Mucosa of descending colon (tissue), 3 donors: ENCODE results near the gene AGK. TPM values are rescaled to one million over a fixed set of nuclear protein-coding genes. Genes with fewer than 3 reads are reported as not detected.

ENCODE experiments used
- ATAC-seq: fragments of 200-7000 bp; cut with Tn5 transposase; one replicate; pipeline ENCODE4 v1.9.1; 2020; ENCODE audit warnings: mild to moderate bottlenecking, moderate library complexity
- DNase-seq, 3 donors: peaks; one replicate each; pipeline ENCODE4 v3.0.0-alpha.2; 2020
- H3K36me3 ChIP-seq: fragments of 200-600 bp; one replicate; pipeline ENCODE4 v1.8.0; 2021; ENCODE audit warnings: low read depth, mild to moderate bottlenecking
- H3K4me1 ChIP-seq: fragments of 200-600 bp; one replicate; pipeline ENCODE4 v1.8.0; 2021; ENCODE audit warnings: low read depth, mild to moderate bottlenecking
- H3K4me3 ChIP-seq: fragments of 200-600 bp; one replicate; pipeline ENCODE4 v1.8.0; 2021; ENCODE audit warnings: mild to moderate bottlenecking
- H3K9me3 ChIP-seq: fragments of 200-600 bp; one replicate; pipeline ENCODE4 v1.8.0; 2021; ENCODE audit warnings: mild to moderate bottlenecking
- CTCF ChIP-seq: fragments of 200-600 bp; IDR thresholded peaks from one replicate; pipeline ENCODE4 v1.8.0; 2022; ENCODE audit warnings: antibody characterized with exemption, mild to moderate bottlenecking
- intact Hi-C, 2 donors: fragments of 100-400 bp; cut with DNase I in 1 of 2; cut with micrococcal nuclease in 1 of 2; formaldehyde crosslinking; loops; one replicate each; pipeline versions ENCODE4 v1.11.0 to v1.11.1; 2022; cut with DNase I, micrococcal nuclease
- total RNA-seq, 3 donors: library from RNA; stranded (reverse); fragmentation: NEBNext Ultra II Directional in 2 of 3; extraction: Animal tissue kit (Norgen Biotek cat#: 25700) in 2 of 3; gene quantifications; one replicate each; pipeline versions ENCODE4 v1.2.1 to v1.2.4, GENCODE V29; 2021 to 2023
- donor health status: DM: no; HTN: no; CAD: no; lungs with moderate emphysema.
- donor health status: DM: no; HTN: no; CAD: no.
- donor health status: DM: no; HTN: yes; CAD: no.

AGK gene
- total RNA-seq, 3 donors from 2014 or later: 16.7 to 20.7 (median 17.6) TPM

- Histone ChIP-seq H3K4me3 (no peak overlapping the region), H3K36me3 (no peaks in the 10 kb centered on the region)
These were observed 124.4 kb downstream of the AGK start for GRCh38 chr7:141675436-141676215.

GRCh38 chr7:141676618-141677017, 125.4 kb downstream of the AGK start:
- TF ChIP-seq CTCF: no peak
- Histone ChIP-seq H3K9me3 (no peaks in the 10 kb centered on the region), H3K4me1 (no peaks in the 10 kb centered on the region), H3K4me3 (no peak overlapping the region), H3K36me3 (no peaks in the 10 kb centered on the region)
- ATAC-seq (no peak), DNase-seq (no peak)
- intact Hi-C loops: no loop called here

More at GRCh38 chr7:141675436-141676215, 124.4 kb downstream of the AGK start:
- ATAC-seq (no peak), DNase-seq (no peak)
- TF ChIP-seq CTCF: no peak
- Histone ChIP-seq H3K4me1 (no peaks in the 10 kb centered on the region), H3K9me3 (no peaks in the 10 kb centered on the region)
- intact Hi-C loops: no loop called here

GRCh38 chr7:141679014-141679413, 127.8 kb downstream of the AGK start:
- H3K9me3 ChIP-seq: no peaks in the 10 kb centered on the region
- DNase-seq (no peak), ATAC-seq (no peak)
- no peaks in the 10 kb centered on the region for H3K4me1 ChIP-seq
- TF ChIP-seq CTCF: no peak
- no peaks in the 10 kb centered on the region for H3K36me3 ChIP-seq
- intact Hi-C loops: no loop called here
- H3K4me3 ChIP-seq: no peak overlapping the region

- Histone ChIP-seq H3K4me3 (no peak overlapping the region), H3K9me3 (no peaks in the 10 kb centered on the region), H3K4me1 (no peaks in the 10 kb centered on the region), H3K36me3 (no peaks in the 10 kb centered on the region)
- intact Hi-C loops: no loop called here
- no peak for DNase-seq
- no peak for TF ChIP-seq CTCF
- no peak for ATAC-seq
These were observed 134.2 kb downstream of the AGK start for GRCh38 chr7:141685285-141686023.

- intact Hi-C loops: no loop called here
- ATAC-seq (no peak), DNase-seq (no peak)
- Histone ChIP-seq H3K4me1 (no peaks in the 10 kb centered on the region), H3K4me3 (no peak overlapping the region), H3K9me3 (no peaks in the 10 kb centered on the region), H3K36me3 (no peaks in the 10 kb centered on the region)
- no peak for TF ChIP-seq CTCF
These were observed 134.9 kb downstream of the AGK start for GRCh38 chr7:141686074-141686473.
